ENCODE results near the gene AZGP1. TPM values are rescaled to one million over a fixed set of nuclear protein-coding genes. Genes with fewer than 3 reads are reported as not detected.
"Not testable (repeated sequence)": the region's sequence is repeated elsewhere in the genome, so short reads cannot be mapped to it uniquely, and the experiment has no call there.

AZGP1 gene
- polyA plus RNA-seq, 1 experiment = not detected

DNA sequence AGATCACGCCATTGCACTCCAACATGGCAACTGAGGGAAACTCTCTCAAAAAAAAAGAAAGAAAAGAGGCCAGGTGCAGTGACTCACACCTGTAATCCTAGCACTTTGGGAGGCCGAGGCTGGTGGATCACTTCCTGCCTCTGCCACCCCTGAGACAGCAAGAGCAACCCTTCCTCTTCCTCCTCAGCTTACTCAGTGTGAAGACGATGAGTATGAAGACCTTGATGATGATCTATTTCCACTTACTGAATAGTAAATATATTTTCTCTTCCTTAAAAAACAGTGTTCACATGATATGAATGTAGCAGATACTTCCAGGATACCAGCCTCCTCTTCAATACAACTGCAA lies 37.5 kb upstream of the AZGP1 start:
- TF ChIP-seq, protein P1, sequence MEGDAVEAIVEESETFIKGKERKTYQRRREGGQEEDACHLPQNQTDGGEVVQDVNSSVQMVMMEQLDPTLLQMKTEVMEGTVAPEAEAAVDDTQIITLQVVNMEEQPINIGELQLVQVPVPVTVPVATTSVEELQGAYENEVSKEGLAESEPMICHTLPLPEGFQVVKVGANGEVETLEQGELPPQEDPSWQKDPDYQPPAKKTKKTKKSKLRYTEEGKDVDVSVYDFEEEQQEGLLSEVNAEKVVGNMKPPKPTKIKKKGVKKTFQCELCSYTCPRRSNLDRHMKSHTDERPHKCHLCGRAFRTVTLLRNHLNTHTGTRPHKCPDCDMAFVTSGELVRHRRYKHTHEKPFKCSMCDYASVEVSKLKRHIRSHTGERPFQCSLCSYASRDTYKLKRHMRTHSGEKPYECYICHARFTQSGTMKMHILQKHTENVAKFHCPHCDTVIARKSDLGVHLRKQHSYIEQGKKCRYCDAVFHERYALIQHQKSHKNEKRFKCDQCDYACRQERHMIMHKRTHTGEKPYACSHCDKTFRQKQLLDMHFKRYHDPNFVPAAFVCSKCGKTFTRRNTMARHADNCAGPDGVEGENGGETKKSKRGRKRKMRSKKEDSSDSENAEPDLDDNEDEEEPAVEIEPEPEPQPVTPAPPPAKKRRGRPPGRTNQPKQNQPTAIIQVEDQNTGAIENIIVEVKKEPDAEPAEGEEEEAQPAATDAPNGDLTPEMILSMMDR (IDR thresholded peaks at IDR 0.05; ENCODE audit: insufficient read depth, low read depth, low read length) = no peak
- H3K36me3 ChIP-seq (ENCODE audit: control insufficient read depth, insufficient read depth, low read length) = no peaks in the 10 kb centered on the region
- POLR2A ChIA-PET = no interaction called here
- peaks cover 3% of the 10 kb centered on the region; the same call in 1 of the 2 replicates for H3K27me3 ChIP-seq (ENCODE audit: control insufficient read depth, insufficient read depth, low read length)
- CTCF ChIA-PET = no interaction called here
- DNase-seq (ENCODE audit: low read depth) = no peak
- no peak overlapping the region for H3K4me3 ChIP-seq (ENCODE audit: low read depth, low read length)

DNA sequence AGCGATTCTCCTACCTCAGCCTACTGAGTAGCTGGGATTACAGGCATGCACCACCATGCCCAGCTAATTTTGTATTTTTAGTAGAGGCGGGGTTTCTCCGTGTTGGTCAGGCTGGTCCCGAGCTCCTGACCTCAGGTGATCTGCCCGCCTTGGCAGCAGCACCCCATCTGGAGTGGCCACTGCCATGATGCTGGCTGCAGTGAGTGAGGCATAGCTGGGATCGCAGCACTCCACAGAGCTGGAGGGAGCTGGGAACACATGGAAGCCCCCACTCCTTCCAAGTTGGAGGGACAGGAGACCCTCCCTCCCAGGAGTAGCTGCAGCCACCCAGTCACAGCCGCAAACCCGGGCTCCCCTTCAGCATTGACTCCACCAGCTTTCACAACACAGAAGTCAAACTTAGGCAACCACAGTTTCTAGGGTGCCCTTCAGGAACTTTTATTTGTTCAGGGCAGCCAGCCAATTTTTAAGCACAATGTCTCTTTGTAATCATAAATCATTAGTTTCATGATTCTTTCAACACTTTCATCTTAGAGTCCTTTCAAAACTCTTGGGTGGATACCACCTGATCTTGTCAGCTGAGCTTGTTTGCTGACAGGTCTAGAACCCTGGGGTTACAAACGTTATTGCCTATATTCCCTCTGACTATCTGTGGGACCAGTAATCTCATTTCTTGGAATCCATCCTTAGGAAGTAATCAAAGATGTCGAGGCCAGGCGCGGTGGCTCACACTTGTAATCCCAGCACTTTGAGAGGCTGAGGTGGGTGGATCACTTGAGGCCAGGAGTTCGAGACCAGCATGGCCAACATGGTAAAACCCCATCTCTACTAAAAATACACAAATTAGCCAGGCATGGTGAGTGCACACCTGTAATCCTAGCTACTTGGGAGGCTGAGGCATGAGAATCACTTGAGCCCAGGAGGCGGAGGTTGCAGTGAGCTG lies 36.8 kb upstream of the AZGP1 start:
- POLR2A ChIA-PET; CTCF ChIA-PET; DNase-seq (ENCODE audit: low read depth); H3K27me3 ChIP-seq (ENCODE audit: control insufficient read depth, insufficient read depth, low read length); H3K4me3 ChIP-seq (ENCODE audit: low read depth, low read length); H3K36me3 ChIP-seq (ENCODE audit: control insufficient read depth, insufficient read depth, low read length): not testable (repeated sequence)

DNA sequence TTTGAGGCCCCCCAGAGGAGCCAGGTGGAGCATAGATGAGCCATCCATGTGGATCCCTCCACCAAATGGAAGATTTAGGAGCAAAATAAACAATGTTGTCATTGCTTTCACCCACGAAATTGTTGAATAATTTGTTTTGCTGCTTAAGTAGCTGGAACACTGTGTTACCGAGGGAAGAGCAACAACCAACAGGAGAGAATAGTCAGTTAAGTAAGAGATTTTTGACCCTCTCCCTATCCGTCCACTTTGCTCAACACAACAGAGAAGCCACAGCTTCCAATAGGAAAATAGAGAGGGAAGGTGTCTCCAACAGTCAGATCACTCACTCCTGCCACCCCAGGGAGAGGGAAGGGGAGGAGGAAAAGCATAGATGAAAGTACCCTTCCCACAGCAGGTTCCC lies 35.7 kb upstream of the AZGP1 start:
- Histone ChIP-seq H3K4me3 (ENCODE audit: low read depth, low read length) (no peak overlapping the region), H3K36me3 (ENCODE audit: control insufficient read depth, insufficient read depth, low read length) (no peaks in the 10 kb centered on the region), H3K27me3 (ENCODE audit: control insufficient read depth, insufficient read depth, low read length) (peaks cover 3% of the 10 kb centered on the region; the same call in 1 of the 2 replicates)
- ChIA-PET CTCF (interaction anchor here (0.6 to 1.0 kb wide), 2 partner anchors 23 to 146 kb away, joined by 3 to 5 read pairs; no protein-coding TSS in a partner anchor), POLR2A (no interaction called here)
- TF ChIP-seq, protein P1 (IDR thresholded peaks at IDR 0.05; ENCODE audit: insufficient read depth, low read depth, low read length) = no peak
- no peak for DNase-seq (ENCODE audit: low read depth)

DNA sequence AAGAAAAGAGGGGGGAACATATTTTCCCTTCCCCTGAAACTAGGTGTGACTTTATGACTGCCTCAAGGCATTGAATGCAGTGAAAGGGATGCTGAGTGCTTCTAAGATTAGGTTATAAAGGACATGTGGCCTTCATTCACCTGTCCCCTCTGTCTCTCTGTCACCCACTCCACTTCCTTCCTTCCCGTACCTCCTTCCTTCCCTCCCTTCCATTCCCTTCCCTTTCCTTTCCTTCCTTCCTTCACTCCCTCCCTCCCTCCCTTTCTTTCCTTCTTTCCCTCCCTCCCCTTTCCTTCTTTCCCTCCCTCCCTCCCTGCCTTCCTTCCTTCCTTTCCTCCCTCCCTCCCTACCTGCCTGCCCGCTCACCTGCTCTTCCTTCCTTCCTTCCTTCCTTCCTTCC lies 35.1 kb upstream of the AZGP1 start:
- CTCF ChIA-PET = interaction anchor here (0.6 kb wide), 1 partner anchor 22 kb away, joined by 5 read pairs; no protein-coding TSS in a partner anchor
- POLR2A ChIA-PET = no interaction called here
- DNase-seq (ENCODE audit: low read depth) = no peak
- no peaks in the 10 kb centered on the region for H3K36me3 ChIP-seq (ENCODE audit: control insufficient read depth, insufficient read depth, low read length)
- H3K27me3 ChIP-seq (ENCODE audit: control insufficient read depth, insufficient read depth, low read length) = peaks cover 3% of the 10 kb centered on the region; the same call in 1 of the 2 replicates
- no peak overlapping the region for H3K4me3 ChIP-seq (ENCODE audit: low read depth, low read length)
- TF ChIP-seq, protein P1 (IDR thresholded peaks at IDR 0.05; ENCODE audit: insufficient read depth, low read depth, low read length) = no peak

DNA sequence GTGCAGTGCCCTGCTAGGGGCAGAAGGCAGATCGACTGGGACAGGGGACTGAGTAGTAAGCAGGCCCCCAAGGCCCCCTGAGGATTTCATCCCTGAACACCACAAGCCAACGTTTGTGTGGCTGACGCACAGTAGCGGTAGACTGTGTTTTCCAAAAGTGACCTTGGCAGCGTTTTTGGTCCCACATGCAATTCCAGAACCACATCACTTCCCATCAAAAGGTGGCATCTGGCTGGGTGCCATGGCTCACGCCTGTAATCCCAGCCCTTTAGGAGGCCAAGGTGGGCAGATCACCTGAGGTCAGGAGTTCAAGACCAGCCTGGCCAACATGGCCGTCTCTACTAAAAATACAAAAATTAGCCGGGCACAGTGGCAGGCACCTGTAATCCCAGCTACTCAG lies 34.1 kb upstream of the AZGP1 start:
- DNase-seq (ENCODE audit: low read depth); CTCF ChIA-PET; H3K27me3 ChIP-seq (ENCODE audit: control insufficient read depth, insufficient read depth, low read length); H3K36me3 ChIP-seq (ENCODE audit: control insufficient read depth, insufficient read depth, low read length); H3K4me3 ChIP-seq (ENCODE audit: low read depth, low read length); POLR2A ChIA-PET: not testable (repeated sequence)

DNA sequence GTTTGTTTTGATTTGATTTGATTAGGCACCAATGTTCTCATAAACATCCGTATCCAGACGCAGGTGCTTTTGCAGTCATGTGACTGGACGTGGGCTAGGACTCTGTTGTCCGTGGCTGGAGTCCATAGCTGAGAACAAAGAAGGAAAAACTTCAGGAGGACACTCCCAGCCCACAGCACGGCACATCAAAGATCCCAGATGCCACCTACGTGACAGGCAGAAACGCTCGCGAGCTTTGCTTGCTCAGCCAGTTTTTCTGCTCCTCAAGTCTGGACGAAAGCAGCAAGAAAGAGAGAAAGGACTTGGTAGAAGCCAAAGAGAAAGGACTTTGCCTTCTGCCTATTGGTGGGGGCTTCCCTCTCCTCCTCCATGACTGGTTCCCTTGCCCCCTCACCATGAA lies 32.7 kb upstream of the AZGP1 start:
- Histone ChIP-seq H3K4me3 (ENCODE audit: low read depth, low read length) (no peak overlapping the region), H3K27me3 (ENCODE audit: control insufficient read depth, insufficient read depth, low read length) (peaks cover 5% of the 10 kb centered on the region), H3K36me3 (ENCODE audit: control insufficient read depth, insufficient read depth, low read length) (no peaks in the 10 kb centered on the region)
- ChIA-PET CTCF (interaction anchor here (0.6 to 1.6 kb wide), 3 partner anchors 14 to 26 kb away, joined by 3 to 5 read pairs (median 4); no protein-coding TSS in a partner anchor), POLR2A (no interaction called here)
- no peak for DNase-seq (ENCODE audit: low read depth)
- TF ChIP-seq, protein P1 (IDR thresholded peaks at IDR 0.05; ENCODE audit: insufficient read depth, low read depth, low read length) = no peak
